ENCODE data around the gene NFIA.
"Not testable (repeated sequence)": the region's sequence is repeated elsewhere in the genome, so short reads cannot be mapped to it uniquely, and the experiment has no call there.

Gene NFIA

DNA sequence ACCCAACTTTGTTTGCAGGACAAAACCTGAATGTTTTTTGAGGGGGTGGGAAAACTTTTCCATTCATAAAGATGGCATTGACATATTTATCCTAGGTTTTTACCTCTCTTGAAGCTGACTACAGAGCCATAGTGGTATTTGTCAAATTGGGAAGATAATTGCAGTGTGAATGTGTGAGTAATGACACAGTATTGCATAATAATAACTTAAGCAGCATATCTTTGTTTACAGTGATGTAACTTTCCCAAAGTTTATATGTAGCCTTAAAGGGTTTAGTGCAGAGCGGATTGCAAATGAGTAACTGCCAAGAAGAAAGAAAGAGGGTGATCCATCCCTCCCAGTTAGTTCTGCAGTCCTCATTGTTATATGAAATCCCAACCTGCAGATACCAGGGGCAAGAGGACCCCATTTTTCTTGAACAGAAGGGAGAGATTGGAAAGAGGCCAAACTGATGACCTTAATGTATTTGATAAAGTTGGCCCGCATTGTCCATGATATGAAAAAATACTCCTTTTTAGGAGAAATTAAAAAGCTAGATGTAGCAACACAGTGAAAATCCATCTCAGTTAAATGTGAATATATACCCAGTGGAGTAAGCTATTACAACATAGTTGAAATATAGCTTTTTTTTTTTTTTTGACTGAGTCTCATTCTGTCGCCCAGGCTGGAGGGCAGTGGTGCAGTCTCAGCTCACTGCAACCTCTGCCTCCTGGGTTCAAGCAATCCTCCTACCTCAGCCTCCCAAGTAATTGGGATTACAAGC, 23.7 kb upstream of the NFIA start:
- DNase-seq (ENCODE audit: low spot score) = no peak

DNA sequence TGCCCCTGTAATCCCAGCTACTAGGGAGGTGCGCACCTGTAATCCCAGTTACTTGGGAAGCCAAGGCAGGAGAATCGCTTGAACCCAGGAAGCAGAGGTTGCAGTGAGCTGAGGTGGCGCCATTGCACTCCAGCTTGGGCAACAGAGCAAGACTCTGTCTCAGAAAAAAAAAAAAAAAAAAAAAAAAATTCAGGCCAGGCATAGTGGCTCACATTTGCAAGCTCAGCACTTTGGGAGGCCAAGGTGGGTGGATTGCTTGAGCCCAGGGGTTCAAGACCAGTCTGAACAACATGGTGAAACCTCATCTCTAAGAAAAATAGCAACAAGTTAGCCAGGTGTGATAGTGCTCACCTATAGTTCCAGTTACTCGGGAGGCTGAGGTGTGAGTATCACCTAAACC, 20.8 kb upstream of the NFIA start:
- DNase-seq (ENCODE audit: low spot score) = not testable (repeated sequence)

DNA sequence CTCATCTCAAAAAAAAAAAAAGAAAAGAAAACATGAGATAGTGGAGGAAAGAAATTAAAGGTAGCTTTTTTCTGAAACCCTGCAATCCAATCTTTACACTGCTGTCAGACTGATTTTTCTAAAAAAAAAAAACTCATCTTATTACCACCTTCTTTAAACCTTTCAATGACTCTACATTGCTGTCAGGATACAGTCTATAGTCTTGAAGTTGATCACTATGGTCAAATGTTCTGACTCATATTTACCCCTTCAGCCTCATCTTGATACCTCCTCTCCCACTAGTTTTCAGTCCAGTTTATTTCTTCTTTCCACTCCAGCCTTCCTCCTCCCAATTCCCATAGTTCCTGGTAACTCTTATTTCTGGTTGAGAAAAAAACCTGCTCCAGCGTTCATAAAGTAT, 17.7 kb upstream of the NFIA start:
- DNase-seq (ENCODE audit: low spot score) = no peak

DNA sequence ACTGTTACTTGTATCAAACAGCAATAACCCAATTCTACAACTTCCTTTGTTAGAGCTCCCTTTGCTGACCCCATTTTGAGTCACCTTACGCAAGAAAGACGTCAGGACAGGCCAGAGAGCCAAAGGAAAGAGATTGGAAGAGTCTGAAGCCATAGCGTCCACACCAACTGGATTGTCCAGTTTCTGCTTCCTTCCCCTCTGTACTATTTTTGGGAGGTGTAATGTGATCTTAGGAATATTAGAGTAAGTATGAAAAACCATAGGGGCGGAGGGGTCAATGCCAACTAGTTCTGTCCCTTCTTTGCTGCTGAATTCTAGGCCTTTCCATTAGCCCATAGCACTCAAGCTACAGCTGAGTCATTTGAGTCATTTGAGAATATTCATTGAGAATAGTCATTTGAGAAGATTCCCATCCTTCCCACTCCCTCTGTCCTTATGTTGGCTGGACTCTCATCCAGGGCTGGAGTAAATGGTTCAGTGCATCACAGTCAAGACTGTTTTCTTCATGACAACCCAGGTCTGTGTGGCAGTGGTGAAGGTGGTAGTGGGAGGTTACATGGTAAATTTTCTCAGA, 14.8 kb upstream of the NFIA start:
- DNase-seq (ENCODE audit: low spot score) = no peak

DNA sequence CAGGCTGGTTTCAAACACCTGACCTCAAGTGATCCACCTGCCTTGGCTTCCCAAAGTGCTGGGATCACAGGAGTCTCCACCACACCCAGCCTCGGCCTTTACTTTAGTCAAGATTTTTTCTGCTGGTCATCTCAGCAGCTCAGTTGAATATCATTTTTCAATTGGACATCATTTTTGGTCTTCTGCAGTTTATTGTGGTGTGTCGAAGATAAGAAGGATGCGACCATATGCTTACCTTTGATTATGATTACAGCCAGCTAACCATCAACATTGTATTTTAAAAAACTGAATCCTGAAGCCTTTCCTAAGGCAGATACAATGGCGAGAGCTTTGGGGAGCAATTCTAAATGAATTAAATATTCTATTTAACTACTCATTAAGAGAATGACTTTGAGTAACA, 12.3 kb upstream of the NFIA start:
- DNase-seq (ENCODE audit: low spot score) = no peak

DNA sequence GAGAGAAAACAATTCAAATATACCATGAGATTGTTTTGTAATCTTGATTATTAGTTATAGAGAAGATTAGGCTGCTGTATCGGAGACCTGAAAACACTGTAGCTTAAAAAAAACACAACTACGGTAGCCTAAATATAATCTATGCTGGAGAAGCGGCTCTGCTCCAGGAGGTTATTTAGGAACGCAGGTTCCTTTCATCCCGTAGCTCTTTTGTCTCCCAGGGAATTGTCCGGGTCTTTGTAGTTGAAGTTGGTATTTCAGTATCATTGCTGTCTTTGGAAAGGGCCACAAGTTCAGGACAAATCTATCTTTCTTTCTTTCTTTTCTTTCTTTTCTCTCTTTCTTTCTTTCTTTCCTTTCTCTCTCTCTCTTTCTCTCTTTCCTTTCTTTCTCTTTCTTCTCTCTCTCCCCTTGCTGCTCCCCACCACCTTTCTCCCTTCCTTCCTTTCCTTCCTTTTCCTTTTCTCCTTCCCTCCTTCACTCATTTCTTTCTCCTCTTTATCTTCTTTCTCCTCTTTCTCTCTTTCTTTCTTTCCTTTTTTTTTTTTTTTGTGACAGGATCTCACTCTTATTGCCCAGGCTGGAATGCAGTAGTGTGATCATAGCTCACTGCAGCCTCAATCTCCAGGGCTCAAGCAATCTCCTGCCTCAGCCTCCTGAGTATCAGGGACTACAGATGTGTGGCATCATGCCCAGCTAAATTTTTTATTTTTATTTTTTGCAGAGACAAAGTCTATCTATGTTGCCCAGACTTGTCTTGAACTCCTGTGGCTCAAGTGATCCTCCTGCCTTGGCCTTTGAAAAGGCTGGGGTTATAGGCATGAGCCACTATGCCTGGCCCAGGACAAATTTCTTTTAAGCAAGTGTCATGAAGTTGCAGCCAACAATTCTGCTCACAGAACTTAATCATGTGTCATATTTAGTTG, 10.9 kb upstream of the NFIA start:
- no peak for DNase-seq (ENCODE audit: low spot score)

DNA sequence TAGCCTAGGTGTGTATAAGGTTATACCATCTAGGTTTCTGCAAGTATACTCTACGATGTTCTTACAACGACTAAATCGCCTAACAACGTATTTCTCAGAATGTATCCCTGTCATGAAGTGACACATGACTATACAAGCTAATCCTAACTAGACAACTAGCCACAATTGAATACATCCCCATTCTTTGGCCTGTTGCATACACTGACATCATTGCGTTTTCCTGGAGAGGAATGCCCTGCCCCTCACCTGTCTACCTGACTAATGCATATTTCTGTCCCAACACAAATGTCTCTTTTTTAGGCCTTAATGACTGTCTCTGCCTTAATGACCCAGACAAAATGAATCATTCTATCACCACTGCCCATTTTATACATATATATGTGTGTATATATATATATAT, 8.5 kb upstream of the NFIA start:
- no peak for DNase-seq (ENCODE audit: low spot score)

DNA sequence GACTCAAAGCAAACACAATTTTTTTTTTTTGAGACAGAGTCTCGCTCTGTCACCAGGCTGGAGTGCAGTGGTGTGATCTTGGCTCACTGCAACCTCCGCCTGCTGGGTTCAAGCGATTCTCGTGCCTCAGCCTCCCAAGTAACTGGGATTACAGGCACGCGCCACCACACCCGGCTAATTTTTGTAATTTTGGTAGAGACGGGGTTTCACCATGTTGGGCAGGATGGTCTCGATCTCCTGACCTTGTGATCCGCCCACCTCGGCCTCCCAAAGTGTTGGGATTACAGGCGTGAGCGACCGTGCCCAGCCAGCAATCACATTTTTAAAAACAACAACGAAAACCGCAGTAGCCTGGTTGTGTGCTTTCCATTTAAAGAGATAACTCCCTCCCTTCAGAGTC, 6.5 kb upstream of the NFIA start:
- not testable (repeated sequence) for DNase-seq (ENCODE audit: low spot score)

DNA sequence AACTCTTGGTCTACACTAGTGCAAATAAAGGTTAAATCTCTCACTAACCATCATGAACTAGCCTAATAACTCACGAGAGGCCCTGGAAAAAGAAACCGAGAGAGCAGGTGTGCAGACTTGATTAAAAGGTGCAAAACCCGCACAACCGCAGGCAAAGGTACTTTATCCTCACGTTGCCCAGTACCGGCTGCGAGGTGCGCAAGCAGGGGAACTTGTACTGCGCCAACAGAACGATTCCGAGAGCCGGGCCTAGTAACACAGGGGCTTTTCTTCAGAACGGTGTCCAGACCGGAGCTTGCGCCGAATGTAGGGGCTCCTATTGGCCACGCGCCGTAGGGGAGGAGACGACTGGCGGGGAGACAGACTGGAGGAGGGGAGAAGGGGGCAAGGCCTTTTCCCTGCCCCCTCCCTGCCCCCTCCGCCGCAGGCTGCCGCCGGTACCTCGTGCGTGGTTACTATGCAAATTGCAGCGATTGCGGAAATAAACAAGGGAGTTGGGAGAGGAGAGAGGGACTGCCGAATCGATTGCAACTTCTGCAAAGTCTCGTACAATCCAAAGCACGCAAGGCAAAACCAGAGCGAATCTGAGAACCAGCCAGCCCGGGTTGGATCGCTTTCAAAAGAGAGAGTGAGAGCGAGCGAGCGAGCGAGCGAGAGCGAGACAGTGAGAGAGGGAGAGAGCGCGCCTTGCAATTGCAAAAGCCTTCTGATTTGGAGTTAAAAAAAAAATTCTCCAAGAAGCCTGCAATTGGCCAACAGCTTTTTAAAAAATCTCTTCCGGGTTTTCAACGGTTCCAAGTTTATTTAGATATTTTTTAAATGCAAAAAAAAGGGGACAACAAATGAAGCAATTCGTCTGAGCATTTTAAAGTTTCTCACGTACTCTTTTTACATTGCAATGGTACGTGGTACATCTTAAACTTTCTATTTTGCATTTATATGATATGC, 5.4 kb upstream of the NFIA start:
- DNase-seq (ENCODE audit: low spot score) = peak; percentile 99

DNA sequence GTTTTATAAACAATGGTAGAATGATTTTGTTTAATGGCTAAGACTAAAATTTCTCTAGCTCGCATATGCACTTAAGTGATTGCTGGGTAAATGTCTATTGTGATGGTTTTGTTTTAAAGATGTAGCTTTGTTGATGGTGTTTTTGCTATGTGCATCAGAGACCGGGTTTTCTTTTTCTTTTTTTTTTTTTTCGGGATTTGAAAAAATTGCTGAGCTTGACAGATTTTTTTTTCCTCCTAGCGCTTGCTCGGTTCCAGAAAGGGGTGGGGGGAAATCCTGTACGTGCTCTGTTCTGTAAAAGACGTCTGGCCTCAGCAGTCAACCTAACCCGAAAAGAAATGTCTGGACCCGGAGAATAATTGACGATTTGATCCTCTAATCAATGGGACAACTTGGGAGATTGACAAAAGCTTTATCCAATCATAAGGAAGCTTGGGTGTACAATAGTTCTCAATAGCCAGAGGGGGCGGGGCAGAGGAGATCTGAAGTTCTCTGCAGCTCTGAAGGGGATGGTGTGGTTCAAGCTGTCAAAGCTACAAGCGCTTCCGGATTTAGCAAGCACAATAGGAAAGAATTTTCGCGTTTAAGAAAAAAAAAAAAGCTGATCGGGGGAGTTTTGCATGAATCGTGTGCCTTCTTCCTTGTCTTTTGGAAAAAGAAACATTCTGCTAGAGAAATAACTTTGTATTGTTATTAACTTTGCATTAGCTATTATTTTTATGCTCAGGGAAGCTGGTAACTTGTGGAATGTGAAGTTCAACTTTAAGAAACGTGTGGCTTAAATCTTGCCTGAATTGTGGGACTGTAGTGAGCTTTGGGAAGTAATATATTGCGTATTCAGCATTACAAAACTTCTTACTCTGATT, 4.5 kb upstream of the NFIA start:
- DNase-seq (ENCODE audit: low spot score) = peak; percentile 100

DNA sequence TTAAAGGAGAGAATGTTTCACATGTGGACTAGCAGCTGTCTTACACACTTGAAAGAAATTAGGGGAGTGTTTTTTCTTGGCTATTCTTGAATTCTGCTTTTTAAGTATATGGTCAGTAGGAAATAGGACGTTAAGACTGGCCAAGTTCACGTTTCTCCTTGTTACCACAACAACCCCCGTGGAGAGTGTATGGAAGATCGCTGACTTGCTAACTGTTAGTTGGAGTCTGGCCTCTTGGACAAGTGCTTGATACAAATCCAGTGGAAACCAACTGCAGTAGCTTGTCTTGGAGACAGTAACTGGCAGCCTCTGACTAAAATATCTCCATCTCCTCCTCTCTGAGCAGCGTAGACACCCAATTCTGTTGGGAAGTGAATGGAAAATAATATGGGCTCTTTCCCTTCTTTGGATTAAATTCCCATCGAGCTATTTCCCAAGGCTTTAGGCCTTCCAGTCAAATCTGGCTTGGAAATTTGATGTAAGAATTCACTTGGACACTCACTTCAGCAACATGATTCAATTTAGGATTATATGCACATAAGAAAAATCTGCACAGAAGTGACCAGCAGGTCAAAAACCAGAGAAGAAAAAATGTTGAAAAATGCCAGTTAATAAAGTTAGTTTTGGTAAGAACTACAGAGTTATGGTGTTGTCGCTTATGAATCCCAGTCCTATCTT, 3.6 kb upstream of the NFIA start:
- peak; percentile 20 for DNase-seq (ENCODE audit: low spot score)

DNA sequence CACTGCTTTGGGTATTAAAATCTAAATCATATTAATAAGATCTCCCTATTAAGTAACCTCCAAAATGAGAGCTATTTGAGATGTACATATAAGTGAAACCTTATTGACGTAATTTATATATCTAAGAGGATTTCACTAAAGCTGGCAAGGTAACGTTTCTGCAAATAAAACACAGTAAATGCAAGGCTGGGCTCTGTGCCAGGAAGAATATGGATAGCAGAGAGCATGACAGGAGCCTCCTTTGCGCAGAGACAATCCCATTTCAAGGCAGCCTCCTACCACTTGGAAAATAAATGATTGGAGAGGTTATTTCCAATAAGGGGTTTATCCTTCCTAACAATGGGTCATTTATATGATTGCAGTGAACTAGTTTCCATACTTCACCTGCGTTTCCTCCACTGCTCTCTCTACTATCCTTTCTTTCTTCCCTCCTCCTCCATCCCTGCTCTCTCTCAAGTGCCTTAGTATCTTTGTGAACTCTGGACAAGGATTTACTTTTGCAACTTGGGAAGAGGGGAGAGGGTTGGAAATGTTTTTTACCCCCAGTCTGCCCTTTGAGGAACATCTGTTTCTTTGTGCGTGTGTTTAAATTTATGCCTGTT, 3.0 kb upstream of the NFIA start:
- peak; percentile 46 for DNase-seq (ENCODE audit: low spot score)

DNA sequence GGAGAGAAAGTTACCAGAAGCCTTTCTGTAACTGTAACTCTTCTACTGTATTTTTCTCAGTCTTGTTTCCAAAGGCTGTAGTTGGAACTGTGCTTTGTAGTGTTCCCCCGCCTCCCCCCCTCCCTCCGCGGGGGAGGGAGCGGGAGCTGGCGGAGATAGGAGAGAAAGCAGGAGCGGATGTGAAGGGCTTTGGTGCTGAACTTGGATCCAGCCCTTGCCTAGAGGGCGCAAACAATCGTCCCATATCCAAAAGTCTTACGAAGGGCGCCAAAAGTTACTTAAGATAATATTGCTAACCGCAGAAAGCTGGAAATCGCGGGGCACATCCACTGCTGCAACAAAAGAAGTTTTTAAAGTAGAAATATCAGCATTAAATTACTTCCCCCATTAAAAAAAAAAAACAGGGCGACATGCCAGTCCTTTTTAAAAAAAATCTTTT, 2.4 kb upstream of the NFIA start:
- peak; percentile 57 for DNase-seq (ENCODE audit: low spot score)

DNA sequence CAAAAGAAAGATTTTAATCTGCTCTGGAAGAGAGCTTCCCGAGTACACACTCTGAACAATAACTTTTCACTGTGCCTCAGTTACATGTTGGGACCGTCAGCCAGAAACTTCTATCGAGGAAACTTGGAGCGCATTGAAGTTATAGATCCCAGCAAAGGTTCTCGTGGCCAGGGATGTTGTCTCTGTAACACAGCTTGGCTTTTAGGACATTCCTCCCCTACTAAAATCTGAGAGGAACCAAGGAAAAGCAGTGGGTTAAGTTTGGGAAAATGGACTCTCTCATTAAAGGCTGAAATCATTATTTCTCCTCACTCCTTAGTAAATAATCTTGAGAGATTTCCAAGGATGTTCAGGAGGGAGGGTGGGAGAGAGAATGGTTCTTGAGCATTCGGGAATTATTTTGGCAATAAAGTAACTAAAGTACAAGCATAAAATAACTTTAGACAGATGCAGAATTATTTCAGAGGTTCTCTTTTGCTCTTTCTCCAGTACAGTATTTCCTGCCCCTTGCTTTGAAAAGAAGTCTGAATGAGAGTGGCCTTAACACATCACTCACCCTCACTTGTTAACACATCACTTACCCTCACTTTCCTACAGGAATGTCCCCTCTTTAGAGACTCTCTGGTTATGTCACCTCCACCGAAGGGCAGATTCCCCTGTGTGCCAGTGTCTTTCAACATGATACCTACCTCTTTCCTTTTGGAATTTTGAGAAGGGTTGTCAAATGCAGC, 1.8 kb upstream of the NFIA start:
- DNase-seq (ENCODE audit: low spot score) = peak; percentile 53

DNA sequence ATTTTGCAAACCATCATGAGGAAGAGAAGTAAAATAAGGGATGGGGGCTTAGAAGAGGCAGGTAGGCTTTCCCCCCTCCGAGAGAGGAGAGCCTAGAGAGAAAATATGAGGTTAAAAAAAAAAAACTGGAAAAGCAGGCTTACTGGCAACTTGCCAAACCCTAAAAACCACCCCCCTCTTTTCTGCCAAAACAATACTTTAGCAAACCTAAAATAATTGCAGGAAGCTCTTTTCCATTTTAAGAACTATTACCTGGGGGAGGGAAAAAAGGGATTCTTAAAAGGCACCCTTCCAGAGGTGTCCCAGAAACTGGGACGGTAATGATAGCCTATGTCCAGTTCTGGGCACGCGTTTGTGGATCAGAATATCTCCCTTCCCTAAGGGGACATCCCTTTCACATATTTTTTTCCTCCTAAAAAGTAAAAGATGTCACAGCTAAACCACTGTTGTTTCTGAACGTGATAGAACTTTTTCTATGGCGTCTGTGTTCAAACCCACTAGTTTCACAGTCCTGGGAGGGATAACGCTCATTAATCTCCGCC, 1.1 kb upstream of the NFIA start:
- no peak for DNase-seq (ENCODE audit: low spot score)

DNA sequence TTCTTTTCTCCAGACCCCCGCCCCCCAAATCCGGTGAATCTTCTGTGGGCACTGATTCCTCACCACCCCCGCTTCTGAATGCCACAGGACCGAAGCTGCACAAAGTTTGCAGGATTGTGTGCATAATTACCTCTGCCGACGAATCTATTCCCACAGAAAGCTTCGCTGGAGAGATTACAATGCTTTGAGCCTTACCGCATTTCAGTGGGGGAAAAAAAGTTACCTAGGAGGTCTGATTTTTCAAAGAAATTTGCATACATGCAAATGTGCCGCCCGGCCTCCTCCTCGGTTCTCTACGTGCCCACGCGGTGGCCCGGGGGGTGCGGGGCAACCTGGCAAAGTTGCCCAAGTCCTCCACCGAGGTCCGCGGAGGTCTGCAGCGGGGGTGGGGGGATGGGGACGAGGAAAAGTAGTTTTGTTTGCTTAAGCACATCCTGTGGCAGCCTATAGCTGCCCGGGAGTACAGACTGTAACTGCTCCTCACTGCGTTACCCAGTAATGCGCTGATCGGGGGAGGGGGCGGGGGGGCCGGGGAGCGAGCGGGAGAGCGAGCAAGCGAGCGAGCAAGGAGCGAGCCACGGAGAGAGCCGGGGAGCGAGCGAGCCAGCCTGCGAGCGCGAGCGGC, 563 bp upstream of the NFIA start:
- peak; percentile 94 for DNase-seq (ENCODE audit: low spot score)

DNA sequence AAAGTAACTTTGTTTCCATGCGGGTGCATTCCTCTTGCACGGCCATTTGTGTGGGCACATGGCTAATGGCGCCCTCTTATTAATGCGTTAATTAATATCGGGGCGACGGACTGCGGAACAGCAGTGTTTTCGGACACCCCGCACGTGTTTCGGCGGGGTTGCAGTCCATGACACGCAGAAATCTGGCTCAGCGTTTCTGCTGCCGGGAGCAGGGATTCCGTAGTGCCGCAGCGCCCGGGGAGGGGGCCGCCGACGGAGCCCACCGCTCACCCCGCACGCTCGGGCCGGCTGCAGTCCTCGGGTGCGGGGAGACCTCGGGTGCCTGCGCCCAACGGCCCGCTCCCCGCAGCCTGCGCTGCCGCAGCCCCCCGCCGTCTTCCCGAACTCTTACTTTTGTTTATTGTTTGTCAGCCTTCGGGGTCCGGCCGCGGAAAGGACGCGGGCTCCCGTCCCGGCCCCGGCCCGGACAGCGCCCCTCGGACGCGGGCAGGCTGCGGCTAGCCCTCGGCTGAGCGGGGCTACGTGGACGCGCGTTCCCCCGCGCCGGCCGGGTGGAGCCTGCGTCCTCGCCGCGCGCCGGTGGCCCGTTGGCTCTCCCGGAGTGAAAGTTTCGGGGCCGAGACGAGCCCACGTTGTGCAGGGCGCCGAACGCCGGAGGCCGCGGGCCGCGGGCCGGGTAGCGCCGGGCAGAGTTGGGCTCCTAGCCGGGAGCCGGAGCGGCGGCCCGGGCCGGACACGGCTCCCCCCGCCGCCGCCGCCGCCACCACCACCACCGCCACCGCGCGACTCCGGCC, 849 bp downstream of the NFIA start:
- DNase-seq (ENCODE audit: low spot score) = peak; percentile 34
